K562 (cell line): ENCODE measurements around the gene CDK9. TPM values are rescaled to one million over a fixed set of nuclear protein-coding genes. Genes with fewer than 3 reads are reported as not detected.

Experiments used
- ATAC-seq: fragments of 200-7000 bp; cut with Tn5 transposase; 3 replicates; pipeline ENCODE4 v1.9.1; 2020; ENCODE audit warnings: moderate library complexity
- BruUV-seq: library from RNA; stranded (reverse); fragments of 400-500 nt; replicated peaks from 2 replicates; lab custom pipeline; 2021; lab: Mats Ljungman, UMichigan
- CTCF ChIA-PET: fragments of 300-600 bp; formaldehyde crosslinking; extraction: SDS; loops from one replicate; lab custom pipeline; 2021; ENCODE audit warnings: low intra/inter-chr PET ratio; lab: Yijun Ruan, JAX
- POLR2A ChIA-PET: fragments of 300-600, 350-650 bp; sonication (Branson Sonifier 250); formaldehyde crosslinking; extraction: SDS; loops from one replicate; lab custom pipeline; 2021; ENCODE audit warnings: antibody characterized with exemption, inconsistent platforms; lab: Yijun Ruan, JAX
- DNase-seq, 4 experiments: peaks; one replicate each; pipeline versions ENCODE4 v3.0.0 to v3.0.0-alpha.2; 2011 to 2018; ENCODE audit warnings: low spot score in 3 of 4, mixed read lengths in 3 of 4; ENCODE audit errors: extremely low read depth in 1 of 4
- FAIRE-seq: peaks from 2 replicates; lab custom pipeline; 2011; peaks lifted over from hg19 to GRCh38; lab: Jason Lieb, UNC
- H2AFZ ChIP-seq: 2 replicates; pipeline ENCODE4 v1.6.0; 2011; ENCODE audit warnings: low read depth, low read length, control low read depth, inconsistent platforms
- H3K27ac ChIP-seq: fragments of 200-600 bp; 3 replicates; pipeline ENCODE4 v1.8.0; 2011; ENCODE audit warnings: low read depth, mild to moderate bottlenecking, control low read depth, inconsistent platforms, low read length, moderate library complexity, mixed read lengths; ENCODE audit errors: extremely low read depth
- H3K27me3 ChIP-seq, 2 experiments: fragments of 300-600 bp in 1 of 2; 2 replicates in 1 of 2; 3 replicates in 1 of 2; pipeline versions ENCODE4 v1.6.0 to v1.8.0; 2011; ENCODE audit warnings: inconsistent platforms in 2 of 2, low read length in 2 of 2, mild to moderate bottlenecking in 1 of 2, mixed read lengths in 1 of 2, moderate library complexity in 1 of 2; ENCODE audit not compliant: control insufficient read depth in 2 of 2, insufficient read depth in 2 of 2
- H3K36me3 ChIP-seq: fragments of 300-600 bp; 3 replicates; pipeline ENCODE4 v1.8.0; 2011; ENCODE audit warnings: mild to moderate bottlenecking, low read length, inconsistent platforms; ENCODE audit not compliant: control insufficient read depth, insufficient read depth
- H3K4me1 ChIP-seq, 2 experiments: fragments of 200-600 bp in 1 of 2; replicated peaks in 1 of 2; 2 replicates in 1 of 2; 3 replicates in 1 of 2; pipeline versions ENCODE4 v1.5.1 to v1.8.0; 2011; ENCODE audit warnings: inconsistent platforms in 2 of 2, low read length in 2 of 2, mild to moderate bottlenecking in 1 of 2, mixed read lengths in 1 of 2, moderate library complexity in 1 of 2; ENCODE audit not compliant: control insufficient read depth in 2 of 2, insufficient read depth in 2 of 2
- H3K4me2 ChIP-seq: 2 replicates; pipeline ENCODE4 v1.6.1; 2011; ENCODE audit warnings: low read length, control low read depth, inconsistent platforms, mixed read lengths; ENCODE audit not compliant: insufficient read depth
- H3K4me3 ChIP-seq: fragments of 200-600 bp; sonication (generic), shearing (Covaris generic); 2 replicates; pipeline ENCODE4 v1.5.1; 2016; ENCODE audit warnings: control low read depth, inconsistent platforms
- H3K79me2 ChIP-seq: fragments of 200-600 bp; 3 replicates; pipeline ENCODE4 v1.8.0; 2011; ENCODE audit warnings: low read length, inconsistent platforms; ENCODE audit not compliant: control insufficient read depth, insufficient read depth
- H3K9ac ChIP-seq, 2 experiments: 2 replicates each; pipeline versions ENCODE4 v1.6.0 to v1.6.1; 2011; ENCODE audit warnings: low read depth in 2 of 2, low read length in 2 of 2, control low read depth in 1 of 2, inconsistent platforms in 1 of 2, mild to moderate bottlenecking in 1 of 2, mixed read lengths in 1 of 2; ENCODE audit not compliant: insufficient read depth in 1 of 2
- H3K9me1 ChIP-seq: one replicate; pipeline ENCODE4 v1.6.0; 2011; ENCODE audit warnings: inconsistent platforms, mild to moderate bottlenecking, low read length, moderate library complexity; ENCODE audit not compliant: control insufficient read depth, insufficient read depth
- H3K9me3 ChIP-seq: replicated peaks from 2 replicates; pipeline ENCODE4 v1.5.1; 2011; ENCODE audit warnings: low read depth, low read length, inconsistent platforms; ENCODE audit not compliant: control insufficient read depth, insufficient read depth
- H4K20me1 ChIP-seq: replicated peaks from 2 replicates; pipeline ENCODE4 v1.6.1; 2011; ENCODE audit warnings: low read length, inconsistent platforms, mixed read lengths; ENCODE audit not compliant: control insufficient read depth, insufficient read depth
- HNRNPLL ChIP-seq: fragments of 200-400 bp; formaldehyde crosslinking; IDR thresholded peaks from 2 replicates; pipeline ENCODE4 v1.6.1; 2017; ENCODE audit warnings: low read length, low read depth, mild to moderate bottlenecking; ENCODE audit not compliant: poor library complexity, severe bottlenecking
- POLR2G ChIP-seq: fragments of 200-400 bp; formaldehyde crosslinking; IDR thresholded peaks from 2 replicates; pipeline ENCODE4 v1.6.1; 2017; ENCODE audit warnings: low read depth, mild to moderate bottlenecking, antibody characterized with exemption, low read length, moderate library complexity
- RBFOX2 ChIP-seq: fragments of 200-400 bp; formaldehyde crosslinking; IDR thresholded peaks from 2 replicates; pipeline ENCODE4 v1.6.1; 2017; ENCODE audit warnings: low read depth, mild to moderate bottlenecking, low read length, moderate library complexity
- SIN3A ChIP-seq, 2 experiments: fragments of 150-350 bp in 1 of 2; IDR thresholded peaks; 2 replicates each; pipeline ENCODE4 v1.6.1; 2011 to 2016; ENCODE audit warnings: borderline replicate concordance in 2 of 2, low read depth in 2 of 2, low read length in 2 of 2, mild to moderate bottlenecking in 2 of 2, moderate library complexity in 2 of 2; ENCODE audit not compliant: control insufficient read depth in 1 of 2
- ZC3H4 ChIP-seq: sonication (generic); formaldehyde crosslinking; IDR thresholded peaks from 2 replicates; pipeline ENCODE4 v1.9.0; 2021; ENCODE audit warnings: missing genetic modification reagents, borderline replicate concordance
- ZNF175 ChIP-seq: fragments of 200-800 bp; sonication (Bioruptor generic); IDR thresholded peaks from 2 replicates; pipeline ENCODE4 v1.6.1; 2016; ENCODE audit warnings: low read depth, mild to moderate bottlenecking, missing genetic modification characterization, missing compliant biosample characterization
- ZNF263 ChIP-seq: sonication (generic); formaldehyde crosslinking; IDR thresholded peaks from 2 replicates; pipeline ENCODE4 v1.8.0; 2022; ENCODE audit warnings: mild to moderate bottlenecking, missing genetic modification reagents, borderline replicate concordance
- WGBS: fragments of 100-300 bp; shearing (Covaris generic); methylation state at CpG from one replicate; pipeline ENCODE4 v1.1.6; 2016; ENCODE audit warnings: low coverage, mixed read lengths; ENCODE audit not compliant: insufficient coverage; ENCODE audit errors: missing lambda C conversion rate; 5-methylcytosine and 5-hydroxymethylcytosine counted together
- in situ Hi-C: fragments of 300-500 bp; cut with MboI; formaldehyde crosslinking; loops from 4 replicates; pipeline ENCODE4 v1.15.0; 2018; ENCODE audit warnings: inconsistent platforms, mixed read lengths
- intact Hi-C: fragments of 100-400 bp; cut with micrococcal nuclease; formaldehyde crosslinking; loops from 2 replicates; pipeline ENCODE4 v1.14.2; 2022
- polyA plus RNA-seq, 8 experiments: library from polyadenylated mRNA; depleted of rRNA in 4 of 8; stranded (reverse) in 5 of 8; unstranded in 3 of 8; fragments of >200 nt; fragmentation: Nextera tagmentation in 2 of 8; fragmentation: Illumina TruSeq in 1 of 8; extraction: Ambion mirVana in 2 of 8; extraction: Trizol in 1 of 8; gene quantifications; 2 replicates each; pipeline versions ENCODE4 v1.2.1 to v1.2.3, GENCODE V29; 2011 to 2014; ENCODE audit warnings: inconsistent platforms in 1 of 8, missing spikeins in 1 of 8
- total RNA-seq, 7 experiments: library from RNA; depleted of rRNA in 6 of 7; stranded (reverse); fragments of >200 nt in 6 of 7; fragmentation: Illumina TruSeq in 2 of 7; extraction: Trizol in 2 of 7; gene quantifications; 2 replicates each; pipeline versions ENCODE4 v1.2.1 to v1.2.3, GENCODE V29; 2011 to 2021; ENCODE audit warnings: low replicate concordance in 1 of 7
- TF ChIP-seq, protein P1 (sequence below): sonication (generic); formaldehyde crosslinking; IDR thresholded peaks from 2 replicates; pipeline ENCODE4 v1.8.0; 2022; ENCODE audit warnings: mild to moderate bottlenecking, missing genetic modification reagents

The CDK9 gene
- total and polyA plus RNA-seq, 9 of the 15 experiments (the other 6 are each of a cell fraction or from before 2014, with no cell fraction given) = 4.2 to 78.6 (median 33.0) TPM

GRCh38 chr9:127803507-127804352 is 17.9 kb downstream of the CDK9 start:
- Histone ChIP-seq H3K9me3 (no peaks in the 10 kb centered on the region), H3K9ac (peak overlapping the region; percentile 97 to 99), H3K27ac (peak overlapping the region; percentile 91), H3K4me2 (peak overlapping the region; percentile 91), H3K9me1 (peaks cover 2% of the 10 kb centered on the region), H3K36me3 (peaks cover 46% of the 10 kb centered on the region; the same call in 2 of the 3 replicates), H3K4me1 (peaks cover 17 to 34% of the 10 kb centered on the region in 2 experiments; a peak in 4 of 5 replicates), H3K4me3 (peak overlapping the region; percentile 97), H2AFZ (peak overlapping the region; percentile 95), H3K27me3 (no peaks in the 10 kb centered on the region), H4K20me1 (no peaks in the 10 kb centered on the region), H3K79me2 (peaks cover 24% of the 10 kb centered on the region)
- intact Hi-C loops = loop anchor here (5.0 kb wide), 1 partner anchor 69 kb away; no protein-coding TSS in a partner anchor
- 42% methylated on average over 18 of the region's 18 CpGs for WGBS
- TSS peak; percentile 63 for BruUV-seq
- no peak for DNase-seq
- POLR2A ChIA-PET = interaction anchor here (0.5 to 3.2 kb wide), 5 partner anchors 10 to 811 kb away, joined by 3 to 19 read pairs (median 3); no protein-coding TSS in a partner anchor
- FAIRE-seq = no peak
- in situ Hi-C loops = no loop called here
- CTCF ChIA-PET = no interaction called here
- TF ChIP-seq POLR2G (peak; percentile 41; the same call in 1 of the 2 replicates), HNRNPLL (peak; percentile 29), ZC3H4 (CRISPR knock-in tag) (peak; percentile 17; the same call in 1 of the 2 replicates), ZNF263 (CRISPR knock-in tag) (0 out of 2 replicates have a peak, but pooled peaks have one; percentile 7), RBFOX2 (peak; percentile 48; the same call in 1 of the 2 replicates), ZNF175 (CRISPR knock-in tag) (no peak), SIN3A (IDR thresholded peaks at IDR 0.05; ENCODE audit: borderline replicate concordance in 2 of 2, control insufficient read depth in 1 of 2, low read depth in 2 of 2, low read length in 2 of 2) (peak in 1 of 2 experiments; percentile 23; a peak in 1 of 4 replicates)
- TF ChIP-seq, protein P1, sequence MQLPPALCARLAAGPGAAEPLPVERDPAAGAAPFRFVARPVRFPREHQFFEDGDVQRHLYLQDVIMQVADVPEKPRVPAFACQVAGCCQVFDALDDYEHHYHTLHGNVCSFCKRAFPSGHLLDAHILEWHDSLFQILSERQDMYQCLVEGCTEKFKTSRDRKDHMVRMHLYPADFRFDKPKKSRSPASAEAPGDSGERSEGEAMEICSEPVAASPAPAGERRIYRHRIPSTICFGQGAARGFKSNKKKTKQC = no peak
- ATAC-seq = no peak
